NT2/D1 (cell line): ENCODE results near the gene GAREM1.
"Not testable (repeated sequence)": the region's sequence is repeated elsewhere in the genome, so short reads cannot be mapped to it uniquely, and the experiment has no call there.

Source experiments
- DNase-seq: peaks from one replicate; pipeline ENCODE4 v3.0.0-alpha.2; 2011; ENCODE audit warnings: low read depth, low spot score
- H3K27me3 ChIP-seq: 2 replicates; pipeline ENCODE4 v1.6.0; 2011; ENCODE audit warnings: mild to moderate bottlenecking; ENCODE audit not compliant: insufficient read length, insufficient read depth
- H3K36me3 ChIP-seq: 2 replicates; pipeline ENCODE4 v1.6.1; 2011; ENCODE audit warnings: mild to moderate bottlenecking, low read length, mixed read lengths; ENCODE audit not compliant: insufficient read depth, insufficient read length
- H3K4me1 ChIP-seq: 2 replicates; pipeline ENCODE4 v1.5.1; 2011; ENCODE audit not compliant: insufficient read depth, insufficient read length
- H3K4me3 ChIP-seq: 2 replicates; pipeline ENCODE4 v1.5.1; 2011; ENCODE audit warnings: low read depth; ENCODE audit not compliant: insufficient read length
- H3K9ac ChIP-seq: 2 replicates; pipeline ENCODE4 v1.6.0; 2011; ENCODE audit warnings: low read depth; ENCODE audit not compliant: insufficient read length
- H3K9me3 ChIP-seq: 2 replicates; pipeline ENCODE4 v1.5.1; 2011; ENCODE audit warnings: mild to moderate bottlenecking, low read length; ENCODE audit not compliant: insufficient read depth
- SUZ12 ChIP-seq: IDR thresholded peaks from 2 replicates; pipeline ENCODE4 v1.6.1; 2011; ENCODE audit not compliant: insufficient read length, insufficient read depth; ENCODE audit errors: extremely low read depth
- YY1 ChIP-seq: IDR thresholded peaks from 2 replicates; pipeline ENCODE4 v1.6.1; 2011; ENCODE audit not compliant: insufficient read length, insufficient read depth
- ZNF274 ChIP-seq: IDR thresholded peaks from 2 replicates; pipeline ENCODE4 v1.6.1; 2011; ENCODE audit warnings: mild to moderate bottlenecking, low read depth, low read length

The GAREM1 gene

GRCh38 chr18:32244881-32245280 lies 225.8 kb downstream of the GAREM1 start:
- Histone ChIP-seq H3K27me3 (no peaks in the 10 kb centered on the region), H3K4me3 (no peak overlapping the region), H3K4me1 (no peaks in the 10 kb centered on the region), H3K9me3 (no peaks in the 10 kb centered on the region), H3K9ac (no peak overlapping the region), H3K36me3 (no peaks in the 10 kb centered on the region)
- no peak for DNase-seq
- no peak for TF ChIP-seq YY1
- TF ChIP-seq ZNF274: no peak
- TF ChIP-seq SUZ12: no peak

GRCh38 chr18:32243358-32243757 lies 227.3 kb downstream of the GAREM1 start:
- no peak for DNase-seq
- H3K27me3 ChIP-seq: no peaks in the 10 kb centered on the region

GRCh38 chr18:32242395-32242794 lies 228.3 kb downstream of the GAREM1 start:
- no peaks in the 10 kb centered on the region for H3K9me3 ChIP-seq
- H3K4me3 ChIP-seq: no peak overlapping the region
- H3K9ac ChIP-seq: no peak overlapping the region
- no peak for TF ChIP-seq YY1
- no peak for TF ChIP-seq ZNF274
- TF ChIP-seq SUZ12: no peak
- no peaks in the 10 kb centered on the region for H3K36me3 ChIP-seq
- no peaks in the 10 kb centered on the region for H3K4me1 ChIP-seq
- DNase-seq: no peak
- no peaks in the 10 kb centered on the region for H3K27me3 ChIP-seq

More at GRCh38 chr18:32243358-32243757, 227.3 kb downstream of the GAREM1 start:
- no peak overlapping the region for H3K9ac ChIP-seq
- no peaks in the 10 kb centered on the region for H3K4me1 ChIP-seq
- H3K36me3 ChIP-seq: no peaks in the 10 kb centered on the region
- no peaks in the 10 kb centered on the region for H3K9me3 ChIP-seq
- TF ChIP-seq YY1 (no peak), ZNF274 (no peak), SUZ12 (no peak)
- no peak overlapping the region for H3K4me3 ChIP-seq

GRCh38 chr18:32238635-32239268 lies 231.9 kb downstream of the GAREM1 start:
- H3K9me3 ChIP-seq: peaks cover 11% of the 10 kb centered on the region; the same call in 1 of the 2 replicates
- no peak for DNase-seq
- TF ChIP-seq SUZ12 (no peak), YY1 (no peak), ZNF274 (no peak)
- no peaks in the 10 kb centered on the region for H3K36me3 ChIP-seq
- no peaks in the 10 kb centered on the region for H3K4me1 ChIP-seq
- H3K27me3 ChIP-seq: no peaks in the 10 kb centered on the region
- H3K4me3 ChIP-seq: no peak overlapping the region
- no peak overlapping the region for H3K9ac ChIP-seq

GRCh38 chr18:32237049-32237448 lies 233.6 kb downstream of the GAREM1 start:
- no peak for TF ChIP-seq SUZ12
- no peak for TF ChIP-seq YY1
- TF ChIP-seq ZNF274: no peak
- Histone ChIP-seq H3K27me3 (no peaks in the 10 kb centered on the region), H3K36me3 (no peaks in the 10 kb centered on the region), H3K4me1 (no peaks in the 10 kb centered on the region), H3K9ac (no peak overlapping the region), H3K4me3 (no peak overlapping the region), H3K9me3 (peaks cover 13% of the 10 kb centered on the region; the same call in 1 of the 2 replicates)
- DNase-seq: no peak

GRCh38 chr18:32233348-32233747 lies 237.3 kb downstream of the GAREM1 start:
- H3K9ac ChIP-seq, DNase-seq, H3K36me3 ChIP-seq, H3K27me3 ChIP-seq, H3K4me3 ChIP-seq, H3K4me1 ChIP-seq: not testable (repeated sequence)
- H3K9me3 ChIP-seq: peaks cover 13% of the 10 kb centered on the region; the same call in 1 of the 2 replicates

GRCh38 chr18:32219431-32220018 lies 251.2 kb downstream of the GAREM1 start:
- no peak overlapping the region for H3K9ac ChIP-seq
- TF ChIP-seq YY1 (no peak), ZNF274 (no peak), SUZ12 (no peak)
- no peaks in the 10 kb centered on the region for H3K9me3 ChIP-seq
- no peak overlapping the region for H3K4me3 ChIP-seq
- no peaks in the 10 kb centered on the region for H3K4me1 ChIP-seq
- no peak for DNase-seq
- H3K27me3 ChIP-seq: no peaks in the 10 kb centered on the region
- no peaks in the 10 kb centered on the region for H3K36me3 ChIP-seq

GRCh38 chr18:32216390-32216789 lies 254.3 kb downstream of the GAREM1 start:
- no peak overlapping the region for H3K4me3 ChIP-seq
- no peak overlapping the region for H3K9ac ChIP-seq

More at GRCh38 chr18:32216390-32216789, 254.3 kb downstream of the GAREM1 start:
- Histone ChIP-seq H3K27me3 (no peaks in the 10 kb centered on the region), H3K9me3 (no peaks in the 10 kb centered on the region), H3K36me3 (no peaks in the 10 kb centered on the region), H3K4me1 (no peaks in the 10 kb centered on the region)
- no peak for TF ChIP-seq YY1
- no peak for TF ChIP-seq SUZ12
- TF ChIP-seq ZNF274: no peak
- DNase-seq: no peak
